NCI-H748 (cell line): ENCODE measurements around the gene C20orf202.
"Not testable (repeated sequence)": the region's sequence is repeated elsewhere in the genome, so short reads cannot be mapped to it uniquely, and the experiment has no call there.

Source experiments
- DNase-seq: peaks from one replicate; lab custom pipeline; 2025; ENCODE audit not compliant: unreplicated experiment; lab: John Stamatoyannopoulos, UW

The C20orf202 gene

DNA sequence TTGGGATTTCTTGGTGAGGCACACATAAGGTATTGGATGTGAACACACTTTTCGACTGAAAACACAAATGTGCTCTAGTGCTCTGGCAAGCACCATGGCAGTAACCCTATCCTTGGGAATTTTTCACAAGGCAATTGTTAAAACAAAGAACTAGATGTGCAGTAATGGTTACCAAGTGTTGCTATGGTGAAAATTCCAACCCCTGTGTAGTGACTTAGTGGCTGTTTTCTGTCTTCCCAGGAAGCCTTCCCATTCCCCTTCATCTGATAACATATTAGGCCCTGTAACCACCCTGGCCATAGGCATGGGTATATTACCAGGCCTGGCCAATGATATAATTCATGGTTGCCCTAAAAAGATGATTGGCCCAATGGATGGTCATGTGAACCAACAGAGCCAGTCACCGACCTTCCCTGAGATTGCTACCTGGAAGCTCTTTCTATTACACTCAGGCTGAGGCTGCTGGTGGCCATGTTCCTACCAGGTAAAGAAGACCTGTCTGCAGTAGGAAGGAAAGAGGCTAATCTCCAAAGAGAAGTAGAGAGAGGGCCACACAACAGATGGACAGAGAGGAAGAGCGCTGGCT lies 4.1 kb downstream of the C20orf202 start:
- DNase-seq, result no peak

DNA sequence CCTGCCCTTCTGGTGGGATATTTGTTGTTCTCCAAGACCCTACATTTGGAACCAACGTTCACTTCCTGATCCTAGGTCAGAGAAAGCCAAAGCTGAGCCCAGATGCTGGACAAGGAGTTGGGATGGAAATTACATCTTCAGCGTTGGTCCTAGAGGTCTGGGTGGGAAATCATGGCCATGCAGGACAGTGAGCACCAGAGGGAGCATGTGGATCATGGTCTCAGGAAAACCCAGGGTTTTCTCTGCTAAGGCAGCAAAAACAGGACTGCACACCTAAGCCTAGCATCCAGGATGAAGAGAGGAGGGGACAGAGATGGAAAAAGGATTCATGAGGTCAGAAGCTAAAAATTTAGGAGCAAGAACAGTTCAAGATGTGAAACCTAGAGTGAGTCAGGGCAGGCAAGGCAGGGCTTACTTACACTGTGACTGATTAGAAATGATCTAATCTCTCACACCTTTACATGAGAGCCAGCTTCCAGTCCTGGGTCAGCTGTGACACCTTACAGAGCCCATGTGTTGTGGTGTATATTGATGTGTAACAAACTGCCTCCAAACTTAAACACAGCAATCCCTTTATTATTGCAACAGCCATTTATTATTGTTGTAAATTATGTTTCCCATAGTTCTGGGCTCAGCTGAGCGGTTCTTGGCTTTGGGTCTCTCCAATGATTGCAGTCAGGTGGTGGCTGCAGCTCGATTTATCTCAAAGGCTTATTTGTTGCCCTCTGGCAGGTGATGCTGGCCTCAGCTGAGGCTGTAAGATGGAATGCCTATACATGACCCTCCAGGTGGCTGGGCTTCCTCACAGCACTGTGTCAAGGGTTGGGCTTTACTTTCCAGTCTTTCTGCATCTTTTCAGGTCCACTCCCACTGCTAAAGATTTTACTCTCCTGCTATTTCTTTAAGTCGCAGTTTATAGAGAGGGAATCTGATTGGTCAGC lies 6.5 kb downstream of the C20orf202 start:
- DNase-seq, result no peak

DNA sequence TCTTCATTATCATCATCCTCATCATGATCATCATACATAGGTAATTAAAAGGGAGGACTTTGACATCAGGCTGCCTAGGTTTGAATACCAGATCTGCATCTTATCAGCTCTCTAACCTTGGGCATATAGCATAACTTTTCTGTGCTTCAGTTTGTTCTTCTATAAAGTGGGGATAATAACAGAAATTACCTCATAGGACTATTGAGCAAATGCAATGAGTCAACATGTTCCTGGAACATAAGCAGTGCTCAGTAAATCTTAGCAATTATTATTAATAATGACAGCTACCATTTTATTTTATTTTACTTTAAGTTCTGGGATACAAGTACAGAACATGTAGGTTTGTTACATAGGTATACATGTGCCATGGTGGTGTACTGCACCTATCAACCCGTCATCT lies 7.2 kb downstream of the C20orf202 start:
- no peak for DNase-seq

DNA sequence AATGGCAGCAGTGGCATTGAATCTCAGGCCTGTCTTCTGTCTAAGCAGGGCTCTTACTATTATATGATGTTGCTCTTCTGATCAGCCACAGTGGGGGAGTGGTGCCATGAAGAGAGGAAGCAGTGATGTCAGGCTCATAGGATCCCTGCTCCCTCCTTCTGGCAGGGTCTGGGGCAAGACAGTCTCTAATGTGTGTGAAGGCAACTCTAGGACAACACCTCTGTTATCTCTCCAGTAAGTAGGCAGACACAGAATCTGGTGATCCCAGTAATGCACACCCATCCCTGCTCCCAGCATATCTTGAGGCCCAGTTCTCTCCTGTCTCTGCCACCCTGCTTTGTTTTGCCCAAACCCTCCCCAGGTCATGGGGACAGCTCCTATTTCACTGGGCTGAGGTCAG lies 8.8 kb downstream of the C20orf202 start:
- no peak for DNase-seq

DNA sequence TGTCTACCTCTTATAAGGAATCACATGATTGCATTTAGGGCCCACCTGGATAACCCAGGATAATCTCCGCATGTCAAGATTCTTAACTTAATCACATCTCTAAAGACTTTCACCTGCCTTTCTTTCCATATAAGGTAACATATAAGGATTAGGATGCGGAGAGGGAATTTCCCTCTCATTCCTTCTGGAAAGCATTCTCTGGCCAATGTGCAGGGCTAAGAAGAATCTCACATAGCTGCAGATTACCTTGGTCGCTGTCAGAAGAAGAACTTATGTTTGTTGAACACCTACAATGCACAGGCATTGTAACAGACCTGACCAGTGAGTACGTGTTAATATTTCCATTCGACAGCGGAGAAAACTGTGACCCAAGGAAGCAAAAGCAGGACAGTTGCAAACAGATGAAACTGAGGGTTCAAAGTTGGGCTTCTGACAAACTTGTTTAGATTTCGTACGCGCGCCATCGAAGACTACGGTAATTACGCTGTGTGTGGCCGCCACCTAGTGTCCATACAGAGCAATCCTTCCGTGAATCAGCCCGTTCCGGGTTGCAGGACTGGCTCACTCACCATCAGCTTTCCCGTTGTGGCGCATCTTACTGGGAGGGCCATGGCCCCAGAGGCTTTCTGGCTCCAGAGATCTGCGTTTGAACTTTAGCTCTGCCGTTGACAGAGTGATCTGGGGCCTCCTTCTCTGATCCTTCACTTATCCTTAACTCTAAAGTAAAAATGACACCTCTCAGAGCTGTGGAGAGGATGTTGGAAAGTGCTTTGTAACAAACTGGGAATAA lies 9.5 kb downstream of the C20orf202 start:
- peak; percentile 82 for DNase-seq

DNA sequence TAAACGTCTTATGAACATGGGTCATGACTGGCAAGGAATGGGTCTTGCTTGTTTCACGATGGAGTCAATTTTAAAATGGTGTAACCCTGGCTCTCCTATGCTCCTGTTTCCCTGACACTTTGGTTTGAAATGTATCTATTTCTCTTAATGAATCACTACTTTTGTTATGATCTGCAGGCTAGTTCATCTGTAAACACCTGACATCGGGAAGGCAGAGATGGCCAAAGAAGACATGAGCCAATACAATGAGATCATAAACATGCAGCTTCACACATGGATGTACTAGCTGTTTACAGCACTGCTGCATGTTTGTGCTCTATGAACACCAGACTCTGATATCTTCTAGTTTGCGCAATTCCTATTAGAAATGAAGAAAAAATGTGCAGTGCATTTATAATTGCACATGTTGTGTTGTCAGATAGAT lies 11.6 kb downstream of the C20orf202 start:
- DNase-seq, result no peak

DNA sequence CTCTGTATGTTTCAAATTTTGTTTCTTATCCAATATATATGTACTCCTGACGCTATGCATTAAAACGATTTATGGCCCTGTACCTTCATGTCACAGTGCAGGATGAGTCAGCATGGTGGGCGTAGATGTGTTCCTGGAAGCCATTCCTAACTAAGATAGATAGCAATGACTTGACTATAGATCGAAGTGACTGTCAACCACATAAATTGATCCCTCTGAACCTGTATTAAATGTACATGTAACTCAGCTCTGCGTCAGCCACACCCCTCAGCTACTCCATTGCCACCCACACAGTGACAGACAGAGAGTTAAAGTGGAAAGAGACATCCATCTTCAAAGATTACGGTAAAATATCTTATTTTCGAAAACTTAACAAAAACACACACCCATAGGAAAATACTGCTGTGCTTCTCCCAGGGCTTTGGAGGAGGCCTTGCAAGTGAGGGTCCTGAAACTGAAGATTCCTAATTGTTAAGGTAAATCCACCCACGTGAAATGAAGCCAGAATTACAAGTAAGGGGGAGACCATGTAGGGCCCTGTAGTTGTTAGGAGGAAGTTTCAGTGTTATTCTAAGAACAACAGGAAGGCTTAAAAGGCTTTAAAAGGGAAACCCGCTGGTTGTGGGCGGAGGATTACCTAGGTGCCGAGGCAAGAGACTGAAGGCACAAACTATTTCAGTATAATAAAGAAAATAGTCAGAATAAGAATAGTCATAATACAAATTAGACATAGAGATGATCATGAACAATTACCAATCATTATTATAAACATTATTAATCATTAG lies 12.3 kb downstream of the C20orf202 start:
- DNase-seq, result no peak

DNA sequence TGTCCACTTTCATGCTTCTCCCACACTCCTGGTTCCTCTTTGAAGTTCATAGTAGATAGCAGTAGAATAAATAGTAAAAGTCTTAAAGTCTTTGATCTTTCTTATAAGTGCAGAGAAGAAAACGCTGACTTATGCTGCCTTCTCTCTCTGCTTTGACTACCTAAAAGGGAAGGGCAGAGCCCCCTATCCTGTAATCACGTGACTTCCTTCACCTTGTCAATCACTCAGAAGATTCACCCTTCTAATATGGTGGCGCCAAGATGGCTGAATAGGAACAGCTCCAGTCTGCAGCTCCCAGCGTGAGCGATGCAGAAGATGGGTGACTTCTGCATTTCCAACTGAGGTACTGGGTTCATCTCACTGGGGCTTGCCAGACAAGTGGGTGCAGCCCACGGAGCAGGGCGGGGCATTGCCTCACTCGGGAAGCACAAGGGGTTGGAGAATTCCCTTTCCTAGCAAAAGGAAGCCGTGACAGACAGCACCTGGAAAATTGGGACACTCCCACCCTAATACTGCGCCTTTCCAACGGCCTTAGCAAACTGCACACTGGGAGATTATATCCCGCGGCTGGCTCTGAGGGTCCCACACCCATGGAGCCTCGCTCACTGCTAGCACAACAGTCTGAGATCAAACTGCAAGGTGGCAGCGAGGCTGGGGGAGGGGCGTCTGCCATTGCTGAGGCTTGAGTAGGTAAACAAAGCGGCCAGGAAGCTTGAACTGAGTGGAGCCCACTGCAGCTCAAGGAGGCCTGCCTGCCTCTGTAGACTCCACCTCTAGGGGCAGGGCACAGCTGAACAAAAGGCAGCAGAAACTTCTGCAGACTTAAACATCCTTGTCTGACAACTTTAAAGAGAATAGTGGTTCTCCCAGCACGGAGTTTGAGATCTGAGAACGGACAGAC lies 13.5 kb downstream of the C20orf202 start:
- DNase-seq, result not testable (repeated sequence)

DNA sequence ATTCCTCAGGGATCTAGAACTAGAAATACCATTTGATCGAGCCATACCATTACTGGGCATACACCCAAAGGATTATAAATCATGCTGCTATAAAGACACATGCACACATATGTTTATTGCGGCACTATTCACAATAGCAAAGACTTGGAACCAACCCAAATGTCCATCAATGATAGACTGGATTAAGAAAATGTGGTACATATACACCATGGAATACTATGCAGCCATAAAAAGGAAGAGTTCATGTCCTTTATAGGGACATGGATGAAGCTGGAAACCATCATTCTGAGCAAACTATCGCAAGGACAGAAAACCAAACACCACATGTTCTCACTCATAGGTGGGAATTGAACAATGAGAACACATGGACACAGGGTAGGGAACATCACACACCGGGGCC lies 19.5 kb downstream of the C20orf202 start:
- DNase-seq, result not testable (repeated sequence)

DNA sequence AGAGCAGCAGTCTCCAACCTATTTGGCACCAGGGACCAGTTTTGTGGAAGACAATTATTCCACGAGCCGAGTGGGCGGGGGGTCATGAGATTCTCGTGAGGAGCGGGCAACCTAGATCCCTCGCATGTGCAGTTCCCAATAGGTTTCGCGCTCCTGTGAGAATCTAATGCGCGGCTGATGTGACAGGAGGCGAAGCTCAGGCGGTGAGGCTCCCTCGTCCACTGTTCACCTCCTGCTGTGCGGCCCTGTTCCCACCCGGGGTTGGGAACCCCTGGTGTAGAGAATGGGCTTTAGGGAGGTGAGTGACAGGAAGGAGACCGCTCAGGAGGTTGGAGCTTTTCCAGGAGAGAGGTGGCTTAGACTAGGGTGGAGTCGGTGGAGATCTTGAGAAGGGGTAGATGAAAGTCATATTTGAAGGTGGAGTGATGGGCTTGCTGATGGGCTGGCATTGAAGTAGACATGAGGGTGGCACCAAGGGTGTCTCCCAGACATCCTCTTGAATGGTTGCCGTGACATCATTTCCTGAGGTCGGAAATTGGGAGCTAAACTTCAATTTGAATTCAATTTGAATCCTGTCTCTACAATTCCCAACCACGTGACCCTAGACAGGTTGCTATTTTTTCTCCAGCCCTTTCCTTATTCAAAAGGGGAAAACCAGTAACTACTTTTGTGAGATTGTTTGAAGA lies 21.1 kb downstream of the C20orf202 start:
- no peak for DNase-seq

DNA sequence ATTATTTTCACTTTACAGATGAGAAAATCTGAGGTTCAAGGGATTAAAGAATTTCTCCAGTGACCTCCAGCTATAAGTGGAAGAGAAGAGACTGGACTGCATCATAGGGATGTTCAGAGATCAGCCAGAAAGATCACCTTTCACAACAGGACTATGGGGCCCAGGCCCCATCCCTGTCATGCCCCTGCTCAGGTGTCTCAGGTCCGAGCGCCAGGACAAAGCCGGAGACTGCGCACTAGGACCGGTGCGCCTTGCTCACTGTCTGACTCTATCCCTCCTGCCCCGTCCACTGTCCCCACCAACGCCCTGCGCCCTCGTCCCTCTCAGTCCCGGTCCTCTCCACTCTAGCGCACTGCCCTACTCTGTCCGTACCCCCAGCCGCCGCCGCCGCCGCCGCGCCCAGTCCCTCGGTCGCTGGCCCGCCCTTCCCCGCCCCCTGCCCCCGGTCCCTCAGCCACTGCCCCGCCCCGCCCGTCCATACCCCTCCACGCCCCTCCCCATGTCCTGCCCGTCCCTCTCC lies 22.1 kb downstream of the C20orf202 start:
- DNase-seq, result peak; percentile 86

DNA sequence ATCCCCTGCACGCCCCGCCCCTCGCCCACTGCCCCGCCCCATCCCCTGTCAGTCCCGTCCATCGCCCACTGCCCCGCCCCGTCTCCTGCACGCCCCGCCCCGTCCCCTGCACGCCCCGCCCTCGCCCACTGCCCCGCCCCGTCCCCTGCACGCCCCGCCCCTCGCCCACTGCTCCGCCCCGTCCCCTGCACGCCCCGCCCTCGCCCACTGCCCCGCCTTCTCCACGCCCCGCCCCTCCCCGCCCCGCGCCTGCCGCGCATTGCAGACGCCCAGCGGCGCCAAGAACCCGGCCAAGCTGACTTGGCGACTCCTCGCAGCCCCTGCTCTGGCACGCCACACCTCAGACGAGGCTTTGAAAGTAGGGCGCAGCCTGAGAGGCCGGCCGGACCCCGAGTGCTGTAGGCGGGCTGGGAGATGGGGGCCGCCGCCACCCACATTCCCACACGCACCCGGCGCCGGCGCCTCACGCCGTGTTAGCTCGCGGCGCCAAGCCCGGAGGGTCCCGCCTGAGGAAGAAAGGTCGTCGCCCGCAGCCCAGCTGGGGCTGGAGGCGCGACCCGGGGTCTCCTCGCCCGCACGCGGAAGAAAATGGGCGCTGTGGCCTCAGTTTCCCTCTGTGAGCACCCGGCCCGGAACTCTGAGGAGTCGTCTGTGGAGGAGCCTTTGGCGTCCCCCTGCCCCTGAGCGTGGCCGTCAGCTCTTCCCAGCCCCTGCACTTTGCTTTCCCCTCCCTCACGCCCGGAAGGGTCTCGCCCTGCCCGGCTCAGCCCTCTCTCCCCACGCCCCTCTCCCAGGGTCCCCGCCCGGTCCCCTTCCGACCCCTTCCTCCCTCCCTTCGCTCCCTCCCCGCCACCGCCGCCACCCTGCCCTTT lies 22.8 kb downstream of the C20orf202 start, which contains the start of gene RAD21L1:
TSS of gene RAD21L1 (plus strand) at position 262 of the 872 bp plus-strand sequence. CDS start 2,410 bp downstream, outside the sequence.
- peak; percentile 78 for DNase-seq

DNA sequence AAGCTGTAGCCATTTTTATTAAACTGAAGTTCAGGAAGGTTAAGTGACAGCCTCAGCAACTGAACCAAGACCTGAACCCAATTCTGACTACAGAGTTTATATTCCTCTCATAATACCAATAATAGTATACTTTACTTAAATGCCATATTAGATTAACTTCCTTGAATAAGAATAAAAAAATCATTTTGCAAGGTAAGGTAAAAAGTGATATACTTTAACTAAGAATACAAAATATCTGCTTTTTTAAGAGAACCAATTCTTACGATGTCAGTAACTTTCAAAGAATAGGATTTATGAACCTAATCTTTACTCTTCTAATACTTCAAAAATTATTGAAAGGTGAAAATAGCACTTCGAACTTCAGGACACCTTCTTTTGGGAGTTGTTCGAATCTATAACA lies 26.3 kb downstream of the C20orf202 start:
- DNase-seq, result no peak

DNA sequence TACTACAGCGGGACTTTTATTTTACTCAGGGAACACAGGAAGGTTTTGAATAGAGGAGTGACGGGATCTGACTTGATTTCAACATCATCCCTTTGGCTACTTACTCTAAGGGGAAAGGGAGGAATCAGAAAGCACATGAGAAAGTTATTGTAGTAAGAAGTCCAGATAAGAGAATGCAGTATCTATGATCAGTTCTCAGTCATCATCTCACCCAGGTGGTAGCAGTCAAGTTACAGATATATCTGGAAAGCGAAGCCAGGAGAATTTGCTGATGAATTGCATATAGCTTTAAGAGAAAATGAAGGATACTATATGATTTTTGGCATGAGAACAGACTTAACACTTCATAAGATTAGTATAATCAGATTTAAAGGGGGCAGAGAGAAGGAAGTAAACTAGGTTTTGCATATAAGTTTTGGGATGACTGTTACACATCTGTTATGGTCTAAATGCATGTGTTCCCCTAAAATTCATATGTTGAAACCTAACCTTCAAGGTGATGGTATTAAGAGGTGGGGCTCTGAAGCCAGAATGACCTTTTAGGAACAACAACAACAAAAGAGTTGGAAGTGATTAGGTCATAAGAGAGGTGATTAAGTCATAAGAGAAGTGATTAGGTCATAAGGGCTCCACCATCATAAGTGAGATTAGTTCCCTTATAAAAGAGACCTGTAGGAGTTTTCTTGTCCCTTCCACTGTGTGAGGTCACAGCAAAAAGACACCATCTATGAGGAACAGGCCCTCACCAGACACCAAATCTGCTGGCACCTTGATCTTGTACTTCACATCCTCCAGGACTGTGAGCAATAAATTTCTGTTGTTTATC lies 29.2 kb downstream of the C20orf202 start:
- no peak for DNase-seq

DNA sequence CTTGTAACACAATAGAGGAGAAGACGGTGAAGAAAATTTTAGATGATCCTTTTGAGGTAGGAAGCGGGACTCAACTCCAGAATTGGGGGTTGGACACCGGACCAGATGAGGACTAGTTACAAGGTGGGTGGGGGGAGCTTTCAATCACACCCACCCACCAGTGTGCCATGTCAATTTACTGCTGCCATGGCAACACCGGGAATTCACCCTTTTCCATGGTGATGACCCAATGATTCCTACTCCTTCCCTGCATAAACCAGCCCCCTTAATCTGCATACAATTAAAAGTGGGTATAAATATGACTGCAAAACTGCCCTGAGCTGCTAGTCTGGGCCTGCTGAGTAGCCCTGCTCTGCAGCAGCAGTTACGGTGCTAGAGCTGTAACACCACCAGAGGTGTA lies 37.3 kb downstream of the C20orf202 start:
- DNase-seq, result no peak

DNA sequence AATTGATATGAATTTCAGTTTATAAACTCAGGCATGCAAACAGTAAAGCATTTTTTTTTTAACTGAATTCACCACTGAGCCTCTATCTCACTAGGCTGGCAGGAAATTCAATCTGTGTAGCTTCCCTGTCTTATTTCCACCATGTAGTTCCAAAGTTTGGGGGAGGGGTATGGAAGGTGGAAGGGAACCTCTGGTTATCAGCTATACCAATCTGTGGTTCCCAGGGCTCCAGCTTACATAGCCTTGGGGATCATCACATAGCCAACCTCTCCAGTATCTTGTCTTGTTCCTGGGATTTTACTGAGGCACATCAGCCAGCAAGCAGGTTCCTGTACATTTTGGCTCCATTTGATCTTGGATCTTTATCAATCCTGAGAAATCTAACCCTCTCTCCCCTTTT lies 38.2 kb downstream of the C20orf202 start:
- DNase-seq, result no peak

DNA sequence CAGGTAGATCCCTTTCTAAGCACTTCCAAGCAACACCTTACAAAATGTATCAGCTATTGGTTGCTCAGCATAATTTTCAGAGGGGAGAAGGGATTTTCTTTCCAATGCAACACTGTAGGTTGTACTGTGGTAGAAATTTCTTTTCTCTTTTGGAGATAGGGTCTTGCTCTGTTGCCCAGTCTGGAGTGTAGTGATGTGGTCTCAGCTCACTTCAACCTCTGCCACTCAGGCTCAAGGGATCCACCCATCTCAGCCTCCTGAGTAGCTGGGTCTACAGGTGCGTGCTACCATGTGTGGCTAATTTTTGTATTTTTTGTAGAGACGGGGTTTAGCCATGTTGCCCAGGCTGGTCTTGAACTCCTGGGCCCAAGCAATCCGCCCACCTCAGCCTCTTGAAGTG lies 38.8 kb downstream of the C20orf202 start:
- DNase-seq, result no peak
